GM12878 (cell line): ENCODE measurements around the gene RNF152.

Experiments used
- CTCF ChIP-seq, 3 experiments: IDR thresholded peaks in 2 of 3; conservative IDR thresholded peaks in 1 of 3; 2 replicates each; pipeline ENCODE4 v1.5.1; 2011; ENCODE audit warnings: low read depth in 3 of 3, low read length in 3 of 3, mild to moderate bottlenecking in 3 of 3, control low read depth in 2 of 3, moderate library complexity in 2 of 3, inconsistent platforms in 1 of 3, mixed read lengths in 1 of 3; ENCODE audit not compliant: control insufficient read depth in 2 of 3, insufficient read depth in 1 of 3; ENCODE audit errors: extremely low read depth in 1 of 3
- JUNB ChIP-seq: IDR thresholded peaks from 2 replicates; pipeline ENCODE4 v1.6.1; 2016; ENCODE audit warnings: antibody characterized with exemption, mild to moderate bottlenecking
- JUND ChIP-seq: IDR thresholded peaks from 2 replicates; pipeline ENCODE4 v1.6.1; 2012; ENCODE audit warnings: low read depth, mild to moderate bottlenecking, low read length, improper control_type of control experiment, moderate library complexity
- MYC ChIP-seq: IDR thresholded peaks from 2 replicates; pipeline ENCODE4 v1.6.1; 2011; ENCODE audit warnings: mild to moderate bottlenecking, low read length, moderate library complexity, inconsistent platforms; ENCODE audit not compliant: insufficient read depth, insufficient replicate concordance, insufficient read length, severe bottlenecking
- NFYB ChIP-seq: IDR thresholded peaks from 2 replicates; pipeline ENCODE4 v1.6.1; 2011; ENCODE audit warnings: low read depth, mild to moderate bottlenecking, low read length, improper control_type of control experiment, moderate library complexity; ENCODE audit not compliant: insufficient read depth
- PKNOX1 ChIP-seq: fragments of 450-650 bp; IDR thresholded peaks from 2 replicates; pipeline ENCODE4 v1.6.1; 2016; ENCODE audit warnings: mild to moderate bottlenecking
- POLR2A ChIP-seq: IDR thresholded peaks from 2 replicates; pipeline ENCODE4 v1.6.1; 2011; ENCODE audit warnings: low read depth, mild to moderate bottlenecking, low read length
- YY1 ChIP-seq: IDR thresholded peaks from 2 replicates; pipeline ENCODE4 v1.6.1; 2011; ENCODE audit warnings: low read depth, mild to moderate bottlenecking, low read length
- ZBTB33 ChIP-seq: fragments of 450-650 bp; IDR thresholded peaks from 2 replicates; pipeline ENCODE4 v1.6.1; 2017; ENCODE audit warnings: mild to moderate bottlenecking
- ZSCAN29 ChIP-seq: fragments of 450-650 bp; IDR thresholded peaks from 2 replicates; pipeline ENCODE4 v1.6.1; 2017; ENCODE audit warnings: mild to moderate bottlenecking, moderate library complexity

- TF ChIP-seq JUNB (no peak), NFYB (no peak), ZSCAN29 (no peak), CTCF (IDR thresholded peaks at IDR 0.05 in 2 of 3, conservative IDR thresholded peaks at IDR 0.05 in 1 of 3; ENCODE audit: control insufficient read depth in 2 of 3, extremely low read depth in 1 of 3, insufficient read depth in 1 of 3, low read depth in 3 of 3, low read length in 3 of 3) (no peak), YY1 (no peak), MYC (no peak), POLR2A (no peak), PKNOX1 (no peak), ZBTB33 (no peak), JUND (no peak)
These were observed 120.4 kb downstream of the RNF152 start for GRCh38 chr18:61772293-61772848.
